Measurements from ENCODE around the gene TMEM158. TPM values are rescaled to one million over a fixed set of nuclear protein-coding genes. Genes with fewer than 3 reads are reported as not detected.

The TMEM158 gene
- total RNA-seq, 1 donor from 2014 or later: 14.1 TPM

DNA sequence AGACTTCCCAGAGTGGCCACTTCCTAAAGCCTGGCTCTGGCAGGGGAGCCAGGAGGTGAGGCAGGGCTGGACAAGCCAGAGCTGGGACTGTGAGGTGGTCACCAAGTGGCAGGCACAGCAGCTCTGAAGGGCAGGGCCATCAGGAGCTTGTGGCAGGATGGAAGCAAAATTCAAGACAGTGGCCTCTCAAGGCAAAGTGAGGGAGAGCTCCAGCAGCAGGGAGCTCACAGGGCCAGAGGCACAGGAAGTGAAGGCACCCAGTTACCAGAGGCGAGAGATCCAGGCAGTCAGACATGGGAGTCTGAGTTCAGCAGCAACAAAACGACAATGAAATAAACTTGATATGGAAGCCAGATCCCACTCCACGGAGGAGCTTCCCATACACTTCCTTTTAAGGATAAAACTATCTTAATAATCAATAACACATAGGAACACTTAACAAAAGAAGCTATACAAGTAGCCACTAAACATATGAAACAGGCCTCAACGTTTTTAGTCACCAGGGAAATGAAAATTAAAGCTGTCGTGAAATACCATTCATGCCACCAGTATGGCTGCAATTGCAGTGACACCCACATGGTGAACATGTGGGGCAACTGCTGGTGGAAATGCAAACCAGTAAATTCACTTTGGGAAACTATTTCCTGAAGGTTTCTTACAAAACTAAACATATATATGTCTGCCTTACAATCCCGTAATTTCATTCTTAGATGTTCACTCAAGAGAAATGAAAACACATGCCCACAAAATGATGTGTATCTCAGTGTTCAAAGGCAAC is 35.4 kb upstream of the TMEM158 start:
- no peak for FAIRE-seq
- Histone ChIP-seq H2AFZ (ENCODE audit: low read depth, low read length) (no peak overlapping the region), H4K20me1 (ENCODE audit: insufficient read depth, low read length) (no peaks in the 10 kb centered on the region)

GRCh38 chr3:45259133-45259532 is 33.0 kb upstream of the TMEM158 start:
- Mint-ChIP-seq H3K4me1 (ENCODE audit: low read depth, unreplicated experiment) (no peaks in the 10 kb centered on the region), H3K27ac (ENCODE audit: unreplicated experiment) (no peak overlapping the region), H3K36me3 (ENCODE audit: low read depth, unreplicated experiment) (peaks cover 2% of the 10 kb centered on the region), H3K27me3 (ENCODE audit: low read depth, unreplicated experiment) (peaks cover 16% of the 10 kb centered on the region), H3K4me3 (ENCODE audit: unreplicated experiment) (no peak overlapping the region), H3K9me3 (ENCODE audit: unreplicated experiment) (no peaks in the 10 kb centered on the region)
- DNase-seq (ENCODE audit: low read depth) (no peak), FAIRE-seq (no peak)
- Histone ChIP-seq H3K27me3 (ENCODE audit: insufficient read depth, low read length) (peaks cover 2% of the 10 kb centered on the region), H3K9me3 (ENCODE audit: insufficient read depth, low read depth, low read length) (no peaks in the 10 kb centered on the region), H3K27ac (ENCODE audit: low read depth, low read length) (no peak overlapping the region), H3K9ac (ENCODE audit: low read length) (no peak overlapping the region), H4K20me1 (ENCODE audit: insufficient read depth, low read length) (no peaks in the 10 kb centered on the region), H3K4me1 (ENCODE audit: insufficient read depth, low read length) (no peaks in the 10 kb centered on the region), H3K36me3 (ENCODE audit: insufficient read depth, low read length) (no peaks in the 10 kb centered on the region), H3K79me2 (ENCODE audit: insufficient read depth, low read length) (no peaks in the 10 kb centered on the region), H2AFZ (ENCODE audit: low read depth, low read length) (no peak overlapping the region), H3K4me3 (ENCODE audit: insufficient read depth, low read depth, low read length) (no peak overlapping the region), H3K4me2 (ENCODE audit: low read length) (no peak overlapping the region)
- TF ChIP-seq EZH2 (IDR thresholded peaks at IDR 0.05; ENCODE audit: insufficient read depth, low read length): no peak
- TF ChIP-seq CTCF (IDR thresholded peaks at IDR 0.05; ENCODE audit: insufficient read depth, low read depth, low read length): no peak

More for the DNA sequence above, 35.4 kb upstream of the TMEM158 start:
- no peak overlapping the region for H3K9ac ChIP-seq (ENCODE audit: low read length)
- Mint-ChIP-seq H3K27me3 (ENCODE audit: low read depth, unreplicated experiment) (peaks cover 16% of the 10 kb centered on the region), H3K4me1 (ENCODE audit: low read depth, unreplicated experiment) (no peaks in the 10 kb centered on the region), H3K36me3 (ENCODE audit: low read depth, unreplicated experiment) (peaks cover 2% of the 10 kb centered on the region), H3K9me3 (ENCODE audit: unreplicated experiment) (no peaks in the 10 kb centered on the region), H3K4me3 (ENCODE audit: unreplicated experiment) (no peak overlapping the region), H3K27ac (ENCODE audit: unreplicated experiment) (no peak overlapping the region)
- no peak overlapping the region for H3K4me2 ChIP-seq (ENCODE audit: low read length)
- H3K36me3 ChIP-seq (ENCODE audit: insufficient read depth, low read length): no peaks in the 10 kb centered on the region
- H3K27me3 ChIP-seq (ENCODE audit: insufficient read depth, low read length): peaks cover 2% of the 10 kb centered on the region
- no peak overlapping the region for H3K4me3 ChIP-seq (ENCODE audit: insufficient read depth, low read depth, low read length)
- no peak overlapping the region for H3K27ac ChIP-seq (ENCODE audit: low read depth, low read length)
- no peak for DNase-seq (ENCODE audit: low read depth)
- H3K4me1 ChIP-seq (ENCODE audit: insufficient read depth, low read length): no peaks in the 10 kb centered on the region
- TF ChIP-seq EZH2 (IDR thresholded peaks at IDR 0.05; ENCODE audit: insufficient read depth, low read length): no peak
- TF ChIP-seq CTCF (IDR thresholded peaks at IDR 0.05; ENCODE audit: insufficient read depth, low read depth, low read length): no peak
- H3K9me3 ChIP-seq (ENCODE audit: insufficient read depth, low read depth, low read length): no peaks in the 10 kb centered on the region
- H3K79me2 ChIP-seq (ENCODE audit: insufficient read depth, low read length): no peaks in the 10 kb centered on the region

DNA sequence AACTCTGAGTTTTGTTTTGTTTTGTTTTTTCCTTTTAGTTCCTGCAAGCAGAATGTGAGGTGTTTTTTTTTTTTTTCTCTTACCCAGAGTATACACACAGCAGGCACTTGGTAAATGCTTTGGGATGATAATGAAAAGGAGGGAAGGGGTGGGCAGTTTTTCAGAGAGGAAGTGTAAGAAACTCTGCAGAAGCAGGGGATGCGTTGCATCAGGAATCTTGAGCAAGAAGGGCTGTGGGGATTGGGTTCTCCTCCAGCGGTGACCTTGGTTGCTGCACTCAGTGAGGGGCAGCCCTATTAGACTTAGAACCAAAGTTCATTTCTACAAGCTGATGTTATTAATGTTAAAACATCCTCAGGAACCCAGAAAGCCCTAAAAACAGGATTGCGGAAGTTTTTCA is 32.2 kb upstream of the TMEM158 start:
- TF ChIP-seq EZH2 (IDR thresholded peaks at IDR 0.05; ENCODE audit: insufficient read depth, low read length): no peak
- TF ChIP-seq CTCF (IDR thresholded peaks at IDR 0.05; ENCODE audit: insufficient read depth, low read depth, low read length): no peak
- Mint-ChIP-seq H3K4me3 (ENCODE audit: unreplicated experiment) (no peak overlapping the region), H3K4me1 (ENCODE audit: low read depth, unreplicated experiment) (no peaks in the 10 kb centered on the region), H3K27ac (ENCODE audit: unreplicated experiment) (no peak overlapping the region), H3K27me3 (ENCODE audit: low read depth, unreplicated experiment) (peaks cover 16% of the 10 kb centered on the region), H3K36me3 (ENCODE audit: low read depth, unreplicated experiment) (peaks cover 2% of the 10 kb centered on the region), H3K9me3 (ENCODE audit: unreplicated experiment) (no peaks in the 10 kb centered on the region)
- DNase-seq (ENCODE audit: low read depth) (no peak), FAIRE-seq (no peak)
- Histone ChIP-seq H2AFZ (ENCODE audit: low read depth, low read length) (no peak overlapping the region), H3K79me2 (ENCODE audit: insufficient read depth, low read length) (no peaks in the 10 kb centered on the region), H3K27me3 (ENCODE audit: insufficient read depth, low read length) (peaks cover 2% of the 10 kb centered on the region), H3K4me3 (ENCODE audit: insufficient read depth, low read depth, low read length) (no peak overlapping the region), H3K9ac (ENCODE audit: low read length) (no peak overlapping the region), H3K36me3 (ENCODE audit: insufficient read depth, low read length) (no peaks in the 10 kb centered on the region), H4K20me1 (ENCODE audit: insufficient read depth, low read length) (no peaks in the 10 kb centered on the region), H3K4me2 (ENCODE audit: low read length) (no peak overlapping the region), H3K4me1 (ENCODE audit: insufficient read depth, low read length) (no peaks in the 10 kb centered on the region), H3K27ac (ENCODE audit: low read depth, low read length) (no peak overlapping the region), H3K9me3 (ENCODE audit: insufficient read depth, low read depth, low read length) (no peaks in the 10 kb centered on the region)
